22Rv1 (cell line): Measurements from ENCODE around the gene NEK2.
"Not testable (repeated sequence)": the region's sequence is repeated elsewhere in the genome, so short reads cannot be mapped to it uniquely, and the experiment has no call there.

Experiments used
- CTCF ChIP-seq: fragments of 450-650 bp; IDR thresholded peaks from 2 replicates; pipeline ENCODE4 v1.5.1; 2017; ENCODE audit warnings: mild to moderate bottlenecking
- ZFX ChIP-seq: fragments of 450-650 bp; IDR thresholded peaks from 2 replicates; pipeline ENCODE4 v1.6.1; 2017; ENCODE audit warnings: antibody characterized with exemption, borderline replicate concordance

- TF ChIP-seq CTCF, ZFX: not testable (repeated sequence)
These were observed 49.6 kb downstream of the NEK2 start for GRCh38 chr1:211625866-211626265.
